Activated naive CD8-positive, alpha-beta T cell treated with anti-CD3 and anti-CD28 coated beads, Interleukin-2, amount 10 ng/mL, durations not matched to agents 7 days and 5 days (primary cell): ENCODE data around the gene PINLYP. TPM values are rescaled to one million over a fixed set of nuclear protein-coding genes. Genes with fewer than 3 reads are reported as not detected.
A peak's percentile ranks its signal among the peaks of the same experiment; 100 is the strongest.

Source experiments
- ATAC-seq: fragments of 150-1000 bp; cut with Tn5 transposase; one replicate; pipeline ENCODE4 v1.10.0; 2021; ENCODE audit warnings: low read depth, moderate library complexity
- POLR2A ChIA-PET: fragments of 350-600 bp; sonication (Branson Sonifier 250); formaldehyde crosslinking; loops from one replicate; lab custom pipeline; 2021; ENCODE audit warnings: antibody characterized with exemption; lab: Charles Lee
- DNase-seq: peaks from one replicate; pipeline ENCODE4 v3.0.0; 2021
- H3K27ac Mint-ChIP-seq: one replicate; pipeline ENCODE4 v1.8.0; 2022; ENCODE audit warnings: mild to moderate bottlenecking, mixed read lengths
- H3K27me3 Mint-ChIP-seq: one replicate; pipeline ENCODE4 v1.8.0; 2022; ENCODE audit warnings: mild to moderate bottlenecking, moderate library complexity, mixed read lengths
- H3K36me3 Mint-ChIP-seq: one replicate; pipeline ENCODE4 v1.8.0; 2021; ENCODE audit warnings: mild to moderate bottlenecking, mixed read lengths
- H3K4me1 Mint-ChIP-seq: one replicate; pipeline ENCODE4 v1.8.0; 2021; ENCODE audit warnings: mixed read lengths
- H3K4me3 Mint-ChIP-seq: one replicate; pipeline ENCODE4 v1.8.0; 2022; ENCODE audit warnings: mild to moderate bottlenecking, moderate library complexity, mixed read lengths
- H3K9me3 Mint-ChIP-seq: one replicate; pipeline ENCODE4 v1.8.0; 2021; ENCODE audit warnings: mixed read lengths
- total RNA-seq, 2 experiments: library from RNA; stranded (reverse); gene quantifications; one replicate each; pipeline ENCODE4 v1.2.3, GENCODE V29; 2021

PINLYP gene
- 10 to 100 TPM; 11.7 to 15.6 TPM for total RNA-seq

DNA sequence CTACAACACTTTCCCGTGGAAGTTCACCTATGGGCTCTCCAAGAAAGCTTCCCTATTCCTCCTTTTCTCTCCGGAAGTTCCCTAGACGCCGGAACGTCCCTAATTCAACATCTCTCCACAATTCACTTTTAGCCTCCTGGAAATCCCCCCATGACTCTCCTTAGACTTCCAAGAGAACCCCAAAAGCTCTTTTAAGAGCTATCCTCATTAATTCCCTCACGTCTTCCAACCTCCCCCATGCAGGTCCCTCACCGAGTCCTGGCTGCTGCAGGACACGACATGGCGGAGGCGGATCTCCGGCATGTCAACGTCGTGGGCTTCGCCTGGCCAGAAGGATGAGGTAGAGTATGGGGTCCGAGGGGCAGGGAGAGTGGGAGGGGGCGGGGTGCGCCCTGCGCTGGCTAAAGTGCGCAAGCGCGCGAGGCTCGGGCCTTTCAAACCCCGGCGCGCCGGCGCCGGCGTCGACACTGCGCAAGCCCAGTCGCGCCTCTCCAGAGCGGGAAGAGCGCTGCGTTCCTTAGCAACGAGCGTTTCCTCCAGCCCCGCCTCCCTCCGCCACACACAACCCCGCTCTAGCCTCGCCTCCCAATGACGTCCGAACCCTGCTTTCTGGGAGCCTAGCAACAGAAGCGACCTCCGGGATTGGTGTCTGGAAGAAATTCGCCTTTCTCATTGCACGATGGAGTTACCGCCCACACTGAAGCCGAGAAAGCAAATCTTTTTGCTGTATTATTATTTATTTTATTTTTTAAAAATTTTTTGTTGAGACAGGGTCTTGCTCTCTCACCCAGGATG, at the start of gene PINLYP, which contains the start of gene XRCC1:
Gene PINLYP, plus strand, starts transcription at position 646 of the 795 bp plus-strand sequence. CDS start 1,391 bp downstream, outside the sequence.
Gene XRCC1, minus strand, starts transcription at position 372 of the 795 bp plus-strand sequence. Its CDS starts 69 bp downstream, at position 303.
- POLR2A ChIA-PET, result interaction anchor here (1.2 to 3.1 kb wide), 4 partner anchors 10 to 21 kb away, joined by 3 to 45 read pairs (median 5); partner anchors contain the start of genes IRGQ and ZNF576
- peak; percentile 97 for ATAC-seq
- Mint-ChIP-seq H3K27ac (peak within 1 kb of the TSS; percentile 92), H3K4me3 (peak within 1 kb of the TSS; percentile 97), H3K9me3 (no peaks in the 10 kb centered on the region), H3K4me1 (peaks cover 30% of the 10 kb centered on the region), H3K27me3 (no peaks in the 10 kb centered on the region), H3K36me3 (peaks cover 10% of the 10 kb centered on the region)
- DNase-seq, result peak; percentile 91

- Mint-ChIP-seq H3K4me3 (peak overlapping the region; percentile 80), H3K4me1 (peaks cover 18% of the 10 kb centered on the region), H3K36me3 (peaks cover 3% of the 10 kb centered on the region), H3K9me3 (no peaks in the 10 kb centered on the region), H3K27ac (peak overlapping the region; percentile 82), H3K27me3 (no peaks in the 10 kb centered on the region)
- DNase-seq, result peak; percentile 53
- no peak for ATAC-seq
- POLR2A ChIA-PET, result interaction anchor here (1.0 to 2.9 kb wide), 9 partner anchors 9 to 87 kb away, joined by 3 to 25 read pairs (median 7); partner anchors contain the start of genes IRGQ, PHLDB3 and ZNF576
These were observed 49.5 kb upstream of the PINLYP start for GRCh38 chr19:43525836-43526771.

DNA sequence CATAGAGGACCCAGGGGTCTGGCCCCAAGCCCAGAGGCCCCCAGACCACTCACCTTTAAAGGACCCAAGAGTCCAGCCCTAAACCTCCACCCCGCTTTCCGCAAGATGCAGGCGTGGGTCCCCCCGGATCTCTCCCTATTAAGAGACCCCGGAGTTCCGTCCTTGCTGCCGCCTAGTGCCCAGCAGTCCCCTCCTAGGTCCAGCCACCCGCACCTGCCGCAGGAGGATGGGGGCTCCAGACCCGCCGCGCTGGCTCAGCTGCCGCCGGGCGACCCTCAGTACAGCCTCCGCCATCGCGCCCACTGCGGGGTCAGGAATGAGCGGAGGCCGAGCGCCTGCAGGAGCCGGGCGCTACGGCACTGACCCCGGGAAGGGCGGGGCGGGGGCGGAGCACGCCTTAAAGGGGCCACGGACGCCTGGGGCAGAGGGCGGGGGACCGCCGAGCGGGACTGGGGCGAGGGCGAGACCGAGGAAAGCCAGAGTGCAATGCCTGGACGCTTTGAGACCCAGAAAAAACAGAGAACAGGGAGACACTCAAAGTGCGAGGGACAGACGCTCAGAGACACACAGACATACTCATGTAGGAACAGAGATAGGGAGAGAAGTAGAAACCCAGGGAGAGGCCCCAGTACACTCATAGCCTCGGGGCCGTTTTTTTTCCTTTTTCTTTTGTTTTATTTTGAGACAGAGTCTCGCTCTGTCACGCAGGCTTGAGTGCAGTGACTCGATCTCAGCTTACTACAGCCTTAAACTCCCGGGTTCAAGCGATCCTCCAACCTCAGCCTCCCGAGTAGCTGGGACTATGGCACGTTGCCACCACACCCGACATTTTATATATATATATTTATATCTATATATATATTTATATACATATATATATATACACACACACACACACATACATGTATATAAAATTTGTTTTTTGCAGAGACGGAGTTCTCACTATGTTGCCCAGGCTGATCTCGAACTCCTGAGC, 48.4 kb upstream of the PINLYP start, which contains the start of gene ETHE1:
Gene ETHE1, minus strand, starts transcription at position 318 of the 976 bp plus-strand sequence. Its CDS starts 24 bp downstream, at position 294.
- no peaks in the 10 kb centered on the region for H3K9me3 Mint-ChIP-seq
- no peaks in the 10 kb centered on the region for H3K27me3 Mint-ChIP-seq
- peak; percentile 89 for DNase-seq
- H3K27ac Mint-ChIP-seq, result peak within 1 kb of the TSS; percentile 82
- peak; percentile 87 for ATAC-seq
- peak within 1 kb of the TSS; percentile 80 for H3K4me3 Mint-ChIP-seq
- H3K36me3 Mint-ChIP-seq, result peaks cover 3% of the 10 kb centered on the region
- peaks cover 20% of the 10 kb centered on the region for H3K4me1 Mint-ChIP-seq
- POLR2A ChIA-PET, result interaction anchor here (1.0 to 2.9 kb wide), 6 partner anchors 23 to 88 kb away, joined by 3 to 25 read pairs (median 6); partner anchors contain the start of genes IRGQ, PHLDB3 and ZNF576

- Mint-ChIP-seq H3K9me3 (no peaks in the 10 kb centered on the region), H3K4me1 (peaks cover 25% of the 10 kb centered on the region), H3K27me3 (no peaks in the 10 kb centered on the region), H3K27ac (no peak overlapping the region), H3K4me3 (no peak overlapping the region), H3K36me3 (peaks cover under 1% of the 10 kb centered on the region)
- POLR2A ChIA-PET, result interaction anchor here (0.6 to 2.0 kb wide), 6 partner anchors 8 to 1331 kb away, joined by 3 to 8 read pairs (median 3); no protein-coding TSS in a partner anchor
- ATAC-seq (no peak), DNase-seq (no peak)
These were observed 47.6 kb upstream of the PINLYP start for GRCh38 chr19:43527860-43528622.

GRCh38 chr19:43532571-43532961, 43.0 kb upstream of the PINLYP start:
- POLR2A ChIA-PET, result interaction anchor here (1.2 to 3.7 kb wide), 12 partner anchors 8 to 93 kb away, joined by 3 to 22 read pairs (median 10); partner anchors contain the start of genes IRGQ, PHLDB3 and ZNF576
- ATAC-seq (peak; percentile 34), DNase-seq (peak; percentile 67)
- Mint-ChIP-seq H3K27me3 (no peaks in the 10 kb centered on the region), H3K4me3 (peak overlapping the region; percentile 87), H3K36me3 (peaks cover 3% of the 10 kb centered on the region), H3K27ac (peak overlapping the region; percentile 88), H3K4me1 (peaks cover 18% of the 10 kb centered on the region), H3K9me3 (no peaks in the 10 kb centered on the region)

DNA sequence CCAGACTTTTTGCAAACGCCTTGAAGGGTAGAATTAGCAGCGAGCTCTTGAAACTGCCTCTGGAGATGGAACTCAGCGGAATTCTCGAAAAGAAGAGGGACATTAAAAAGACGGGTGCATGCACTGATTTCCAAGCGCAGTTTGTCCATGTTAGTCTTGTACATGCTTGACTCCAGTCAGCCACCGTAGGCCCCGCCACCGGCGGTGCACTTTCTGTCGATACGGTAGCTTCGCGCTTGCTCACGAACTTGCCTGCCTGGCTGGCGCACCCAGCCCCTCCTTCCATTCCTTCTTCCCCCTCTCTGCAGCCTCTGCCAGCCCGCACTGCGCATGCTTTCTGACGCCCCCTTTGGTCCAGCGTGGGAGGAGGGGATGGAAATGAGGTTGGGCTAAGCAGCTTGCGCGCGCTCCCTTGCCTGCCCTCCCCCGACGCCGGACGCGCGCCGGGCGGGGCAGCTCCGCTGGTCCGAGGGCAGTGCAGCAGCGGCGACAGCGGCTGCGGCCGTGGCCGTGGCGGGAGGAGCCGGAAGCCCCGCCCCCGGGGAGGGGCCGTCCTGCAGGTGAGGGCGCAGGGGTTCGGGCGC, 42.5 kb upstream of the PINLYP start, which contains the start of gene ZNF575:
Gene ZNF575, plus strand, starts transcription at position 227 of the 584 bp plus-strand sequence. CDS start 1,235 bp downstream, outside the sequence.
- Mint-ChIP-seq H3K4me1 (peaks cover 14% of the 10 kb centered on the region), H3K27ac (peak within 1 kb of the TSS; percentile 97), H3K9me3 (no peaks in the 10 kb centered on the region), H3K36me3 (peaks cover 3% of the 10 kb centered on the region), H3K4me3 (peak within 1 kb of the TSS; percentile 87), H3K27me3 (no peaks in the 10 kb centered on the region)
- ATAC-seq, result peak; percentile 64
- peak; percentile 86 for DNase-seq
- POLR2A ChIA-PET, result interaction anchor here (1.1 to 3.7 kb wide), 15 partner anchors 8 to 135 kb away, joined by 3 to 22 read pairs (median 7); partner anchors contain the start of genes IRGQ, PHLDB3 and ZNF576

DNA sequence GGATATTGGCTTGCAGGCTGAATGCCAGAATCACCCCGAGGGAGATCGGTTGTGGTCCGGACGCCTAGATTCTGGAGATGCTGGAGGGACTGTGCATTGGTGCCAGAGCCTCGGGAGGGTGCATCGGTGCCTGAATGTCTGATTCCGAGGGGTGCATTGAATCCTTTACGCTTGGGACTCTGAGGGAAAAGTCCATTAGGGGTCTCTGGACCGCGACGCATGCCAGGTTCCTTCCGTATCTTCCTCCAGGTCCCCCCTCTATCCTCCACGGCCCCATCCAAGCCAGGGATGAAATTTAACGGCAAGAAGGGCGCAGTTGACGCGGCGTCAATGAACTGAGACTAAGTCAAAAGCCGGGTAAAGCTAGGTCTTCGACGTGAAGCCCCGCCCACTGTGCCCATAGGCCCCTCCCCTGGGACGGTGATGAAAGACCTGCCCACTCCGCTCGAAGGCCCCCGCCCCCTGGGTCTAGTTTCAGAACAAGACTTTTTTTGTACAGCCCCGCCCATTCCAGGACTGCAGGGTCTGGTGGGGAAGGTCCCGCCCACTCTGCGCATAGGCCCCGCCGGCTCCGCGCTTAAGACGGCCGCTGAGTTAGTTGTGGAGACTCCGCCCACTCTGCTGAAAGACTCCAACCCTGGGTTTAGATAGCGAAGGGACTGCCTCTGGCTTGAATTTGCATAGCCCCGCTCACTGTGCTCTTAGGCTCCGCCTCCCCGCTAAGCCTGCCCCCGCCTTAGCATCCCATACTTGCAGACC, 41.9 kb upstream of the PINLYP start:
- peaks cover 9% of the 10 kb centered on the region for H3K36me3 Mint-ChIP-seq
- H3K4me3 Mint-ChIP-seq, result peak overlapping the region; percentile 87
- H3K4me1 Mint-ChIP-seq, result peaks cover 14% of the 10 kb centered on the region
- no peaks in the 10 kb centered on the region for H3K9me3 Mint-ChIP-seq
- ATAC-seq (peak; percentile 76), DNase-seq (peak; percentile 95)
- H3K27me3 Mint-ChIP-seq, result no peaks in the 10 kb centered on the region
- POLR2A ChIA-PET, result interaction anchor here (1.1 to 3.7 kb wide), 15 partner anchors 9 to 135 kb away, joined by 3 to 22 read pairs (median 7); partner anchors contain the start of genes IRGQ, PHLDB3 and ZNF576
- H3K27ac Mint-ChIP-seq, result peak overlapping the region; percentile 97

GRCh38 chr19:43534305-43534815, 41.2 kb upstream of the PINLYP start:
- Mint-ChIP-seq H3K9me3 (peaks cover 4% of the 10 kb centered on the region), H3K36me3 (peaks cover 14% of the 10 kb centered on the region), H3K4me3 (peak overlapping the region; percentile 87), H3K4me1 (peaks cover 14% of the 10 kb centered on the region), H3K27ac (peak overlapping the region; percentile 97), H3K27me3 (no peaks in the 10 kb centered on the region)
- DNase-seq, result no peak
- POLR2A ChIA-PET, result interaction anchor here (0.7 to 3.7 kb wide), 13 partner anchors 9 to 134 kb away, joined by 3 to 22 read pairs (median 9); partner anchors contain the start of genes IRGQ, PHLDB3 and ZNF576
- no peak for ATAC-seq

DNA sequence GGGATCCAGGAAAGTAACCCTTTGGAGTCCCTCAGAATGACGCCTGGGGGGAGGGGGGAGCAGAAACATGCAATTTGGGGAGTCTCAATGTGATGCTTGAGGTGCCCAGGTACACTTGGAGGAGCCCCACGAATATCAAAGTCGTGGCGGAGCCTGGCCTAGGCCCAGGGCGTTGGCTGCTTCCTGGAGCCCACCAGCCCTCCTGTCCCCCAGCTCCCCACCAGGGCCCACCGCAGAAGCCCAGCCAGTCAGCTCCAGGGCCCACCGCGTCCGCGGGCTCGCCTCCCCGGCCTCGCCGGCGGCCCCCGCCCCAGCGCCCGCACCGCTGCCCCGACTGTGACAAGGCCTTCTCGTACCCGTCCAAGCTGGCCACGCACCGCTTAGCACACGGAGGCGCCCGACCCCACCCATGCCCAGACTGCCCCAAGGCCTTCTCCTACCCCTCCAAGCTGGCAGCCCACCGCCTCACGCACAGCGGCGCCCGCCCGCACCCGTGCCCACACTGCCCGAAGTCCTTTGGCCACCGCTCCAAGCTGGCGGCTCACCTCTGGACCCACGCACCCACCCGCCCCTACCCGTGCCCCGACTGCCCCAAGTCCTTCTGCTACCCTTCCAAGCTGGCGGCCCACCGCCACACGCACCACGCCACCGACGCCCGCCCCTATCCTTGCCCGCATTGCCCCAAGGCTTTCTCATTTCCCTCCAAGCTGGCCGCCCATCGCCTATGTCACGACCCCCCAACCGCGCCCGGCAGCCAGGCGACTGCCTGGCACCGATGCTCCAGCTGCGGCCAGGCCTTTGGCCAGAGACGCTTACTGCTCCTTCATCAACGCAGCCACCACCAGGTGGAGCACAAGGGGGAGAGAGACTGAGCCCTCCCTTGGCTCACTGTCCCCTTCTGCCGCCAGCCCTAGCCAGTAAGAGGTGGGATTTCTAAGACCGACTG, 40.5 kb upstream of the PINLYP start:
- POLR2A ChIA-PET, result interaction anchor here (0.6 to 3.7 kb wide), 4 partner anchors 9 to 64 kb away, joined by 3 to 14 read pairs (median 6); no protein-coding TSS in a partner anchor
- peaks cover 4% of the 10 kb centered on the region for H3K9me3 Mint-ChIP-seq
- ATAC-seq (no peak), DNase-seq (peak; percentile 46)
- no peaks in the 10 kb centered on the region for H3K27me3 Mint-ChIP-seq
- peak overlapping the region; percentile 8 for H3K27ac Mint-ChIP-seq
- H3K36me3 Mint-ChIP-seq, result peaks cover 20% of the 10 kb centered on the region
- peaks cover 14% of the 10 kb centered on the region for H3K4me1 Mint-ChIP-seq
- no peak overlapping the region for H3K4me3 Mint-ChIP-seq
